Effector memory CD4-positive, alpha-beta T cell (primary cell): ENCODE results near the gene DIP2B.
"Not testable (repeated sequence)": the region's sequence is repeated elsewhere in the genome, so short reads cannot be mapped to it uniquely, and the experiment has no call there.

ENCODE experiments used
- DNase-seq, 3 donors: peaks; one replicate each; pipeline ENCODE4 v3.0.0-alpha.2; 2020
- H3K27ac ChIP-seq: 2 replicates; pipeline ENCODE4 v1.7.0; 2013; ENCODE audit warnings: mild to moderate bottlenecking, low read length, moderate library complexity; ENCODE audit not compliant: insufficient read depth, poor library complexity, severe bottlenecking
- H3K27me3 ChIP-seq: replicated peaks from 2 replicates; pipeline ENCODE4 v1.7.0; 2013; ENCODE audit warnings: mild to moderate bottlenecking, low read length; ENCODE audit not compliant: insufficient read depth, control insufficient read depth, poor library complexity, severe bottlenecking
- H3K36me3 ChIP-seq: 2 replicates; pipeline ENCODE4 v1.7.0; 2013; ENCODE audit warnings: mild to moderate bottlenecking, low read length, moderate library complexity; ENCODE audit not compliant: control insufficient read depth, insufficient read depth
- H3K4me1 ChIP-seq: 2 replicates; pipeline ENCODE4 v1.7.0; 2013; ENCODE audit warnings: low read length, mild to moderate bottlenecking; ENCODE audit not compliant: control insufficient read depth, insufficient read depth, poor library complexity, severe bottlenecking
- H3K4me3 ChIP-seq: 2 replicates; pipeline ENCODE4 v1.7.0; 2013; ENCODE audit warnings: low read length, low read depth, mild to moderate bottlenecking; ENCODE audit not compliant: insufficient read depth, poor library complexity, severe bottlenecking
- H3K9me3 ChIP-seq: 2 replicates; pipeline ENCODE4 v1.7.0; 2013; ENCODE audit warnings: mild to moderate bottlenecking, low read length, moderate library complexity; ENCODE audit not compliant: control insufficient read depth
- total RNA-seq, 3 donors: gene quantifications; one replicate each; lab custom pipeline; 2026; lab: John Stamatoyannopoulos, UW

Gene DIP2B, protein sequence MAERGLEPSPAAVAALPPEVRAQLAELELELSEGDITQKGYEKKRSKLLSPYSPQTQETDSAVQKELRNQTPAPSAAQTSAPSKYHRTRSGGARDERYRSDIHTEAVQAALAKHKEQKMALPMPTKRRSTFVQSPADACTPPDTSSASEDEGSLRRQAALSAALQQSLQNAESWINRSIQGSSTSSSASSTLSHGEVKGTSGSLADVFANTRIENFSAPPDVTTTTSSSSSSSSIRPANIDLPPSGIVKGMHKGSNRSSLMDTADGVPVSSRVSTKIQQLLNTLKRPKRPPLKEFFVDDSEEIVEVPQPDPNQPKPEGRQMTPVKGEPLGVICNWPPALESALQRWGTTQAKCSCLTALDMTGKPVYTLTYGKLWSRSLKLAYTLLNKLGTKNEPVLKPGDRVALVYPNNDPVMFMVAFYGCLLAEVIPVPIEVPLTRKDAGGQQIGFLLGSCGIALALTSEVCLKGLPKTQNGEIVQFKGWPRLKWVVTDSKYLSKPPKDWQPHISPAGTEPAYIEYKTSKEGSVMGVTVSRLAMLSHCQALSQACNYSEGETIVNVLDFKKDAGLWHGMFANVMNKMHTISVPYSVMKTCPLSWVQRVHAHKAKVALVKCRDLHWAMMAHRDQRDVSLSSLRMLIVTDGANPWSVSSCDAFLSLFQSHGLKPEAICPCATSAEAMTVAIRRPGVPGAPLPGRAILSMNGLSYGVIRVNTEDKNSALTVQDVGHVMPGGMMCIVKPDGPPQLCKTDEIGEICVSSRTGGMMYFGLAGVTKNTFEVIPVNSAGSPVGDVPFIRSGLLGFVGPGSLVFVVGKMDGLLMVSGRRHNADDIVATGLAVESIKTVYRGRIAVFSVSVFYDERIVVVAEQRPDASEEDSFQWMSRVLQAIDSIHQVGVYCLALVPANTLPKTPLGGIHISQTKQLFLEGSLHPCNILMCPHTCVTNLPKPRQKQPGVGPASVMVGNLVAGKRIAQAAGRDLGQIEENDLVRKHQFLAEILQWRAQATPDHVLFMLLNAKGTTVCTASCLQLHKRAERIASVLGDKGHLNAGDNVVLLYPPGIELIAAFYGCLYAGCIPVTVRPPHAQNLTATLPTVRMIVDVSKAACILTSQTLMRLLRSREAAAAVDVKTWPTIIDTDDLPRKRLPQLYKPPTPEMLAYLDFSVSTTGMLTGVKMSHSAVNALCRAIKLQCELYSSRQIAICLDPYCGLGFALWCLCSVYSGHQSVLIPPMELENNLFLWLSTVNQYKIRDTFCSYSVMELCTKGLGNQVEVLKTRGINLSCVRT (N-terminal part only)
- 76.2 to 102 (median 88.0) reads per million in 3 donors for total RNA-seq

DNA sequence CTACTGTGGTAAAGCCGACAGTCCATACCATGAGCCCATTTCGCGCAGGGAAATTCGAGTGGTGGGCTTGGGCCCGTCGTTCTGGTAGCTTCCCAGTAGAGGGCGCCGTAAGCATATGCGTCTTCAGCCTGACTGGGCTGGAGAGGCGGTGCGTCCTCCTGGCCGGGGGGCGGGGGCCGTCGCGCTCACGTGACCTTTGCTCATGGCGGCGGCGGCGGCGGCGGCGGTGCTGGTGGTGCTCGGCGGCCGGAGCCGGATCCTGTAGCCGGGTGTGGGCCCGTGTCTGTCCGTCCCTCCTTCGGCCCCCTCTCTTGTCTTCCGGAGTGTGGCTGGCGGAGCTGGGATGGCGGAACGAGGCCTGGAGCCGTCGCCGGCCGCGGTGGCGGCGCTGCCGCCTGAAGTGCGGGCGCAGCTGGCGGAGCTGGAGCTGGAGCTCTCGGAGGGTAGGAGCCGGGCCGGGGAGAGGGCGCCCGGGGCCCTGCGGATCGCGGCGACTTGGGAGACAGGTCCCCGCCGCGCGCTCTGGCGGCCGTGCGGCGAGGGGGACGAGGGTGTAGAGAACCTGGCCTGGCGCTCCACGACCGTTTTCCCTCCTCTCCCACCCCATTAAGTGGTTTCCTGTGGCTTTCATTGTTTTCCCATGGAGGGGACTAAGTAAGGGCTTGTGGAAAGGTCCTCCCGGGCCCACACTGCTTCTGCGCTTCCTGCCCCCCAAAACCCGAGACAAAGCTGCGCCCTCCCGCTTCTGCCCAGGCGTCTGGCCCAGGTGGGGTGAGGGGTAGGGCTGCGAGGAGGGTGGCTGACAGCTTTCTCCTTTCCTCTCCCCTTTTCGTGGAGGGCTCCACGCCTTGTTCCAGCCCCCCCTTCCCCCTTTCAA, at the start of gene DIP2B:
Gene DIP2B, plus strand, starts transcription at position 188 of the 877 bp plus-strand sequence. Its CDS starts 156 bp downstream, at position 344.
- Histone ChIP-seq H3K4me1 (peaks cover 40% of the 10 kb centered on the region), H3K4me3 (peak within 1 kb of the TSS; percentile 88), H3K36me3 (no peaks in the 10 kb centered on the region), H3K27me3 (no peaks in the 10 kb centered on the region), H3K9me3 (no peaks in the 10 kb centered on the region), H3K27ac (peak within 1 kb of the TSS; percentile 83)
- peak; percentile 86 to 93 (median 89) for DNase-seq

DNA sequence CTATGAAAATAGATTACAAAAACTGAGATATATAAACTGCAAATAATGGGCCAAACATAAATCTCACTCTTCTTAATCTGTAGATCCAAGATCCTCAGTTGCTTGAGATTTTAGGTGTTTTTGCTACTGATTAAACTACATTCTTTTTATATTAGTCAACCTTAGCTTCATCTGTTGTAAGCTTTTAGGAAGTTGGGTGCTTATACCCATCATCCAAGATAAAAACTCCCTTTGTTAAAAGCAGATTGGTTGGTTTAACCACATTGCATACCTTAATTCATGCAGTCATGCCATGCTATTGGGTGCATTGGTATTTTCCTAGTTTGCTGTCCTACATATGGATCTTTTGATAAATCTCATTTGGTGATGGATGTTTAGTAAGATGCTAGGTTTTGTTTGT, 46.2 kb upstream of the DIP2B start:
- no peak overlapping the region for H3K27ac ChIP-seq
- DNase-seq: no peak
- peaks cover 18% of the 10 kb centered on the region for H3K36me3 ChIP-seq
- H3K27me3 ChIP-seq: no peaks in the 10 kb centered on the region
- H3K4me3 ChIP-seq: no peak overlapping the region
- H3K9me3 ChIP-seq: no peaks in the 10 kb centered on the region
- H3K4me1 ChIP-seq: no peaks in the 10 kb centered on the region

DNA sequence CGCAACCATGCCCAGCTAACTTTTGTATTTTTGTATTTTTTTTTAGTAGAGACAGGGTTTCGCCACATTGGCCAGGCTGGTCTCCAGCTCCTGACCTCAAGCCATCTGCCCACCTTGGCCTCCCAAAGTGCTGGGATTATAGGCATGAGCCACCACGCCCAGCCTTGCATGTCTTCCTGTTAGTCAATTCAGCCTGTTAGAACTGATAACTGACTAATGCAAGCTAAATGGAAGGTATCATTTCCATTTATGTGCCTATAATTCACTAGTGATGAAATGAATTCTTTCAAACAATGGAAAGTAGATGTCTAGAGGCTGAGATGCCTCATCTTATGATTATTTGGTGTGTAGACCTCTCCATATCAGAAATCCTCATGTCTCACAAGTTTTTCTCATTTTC, 37.3 kb upstream of the DIP2B start:
- H3K4me1 ChIP-seq: no peaks in the 10 kb centered on the region

DNA sequence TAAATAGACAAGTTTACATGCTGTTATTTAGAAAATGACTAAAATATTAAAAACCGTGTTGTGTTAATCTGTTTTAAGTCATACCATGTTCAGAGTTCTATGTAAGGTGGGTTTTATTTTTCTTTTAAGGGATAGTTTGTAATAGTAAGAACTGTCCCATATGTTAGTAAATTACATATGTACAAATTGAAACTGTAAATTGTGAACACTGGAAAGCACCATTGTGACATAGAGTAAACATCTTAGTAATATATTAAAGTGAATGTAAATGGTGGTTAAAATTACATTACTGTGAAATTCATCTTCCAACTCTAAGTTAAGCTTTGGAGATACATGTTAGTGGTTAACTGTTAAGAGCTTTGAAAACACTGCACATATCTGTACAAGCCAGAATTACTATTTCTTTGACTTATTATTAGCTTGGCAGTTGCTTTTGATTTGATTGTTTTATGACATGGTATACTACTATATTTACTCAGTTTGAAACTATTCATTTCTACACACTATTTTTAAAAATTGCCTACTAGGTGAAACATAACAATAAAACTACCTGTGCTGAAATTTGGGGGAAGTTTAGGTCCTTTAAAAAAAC, 27.4 kb upstream of the DIP2B start:
- no peak overlapping the region for H3K27ac ChIP-seq
- H3K27me3 ChIP-seq: no peaks in the 10 kb centered on the region
- no peaks in the 10 kb centered on the region for H3K9me3 ChIP-seq
- peaks cover 30% of the 10 kb centered on the region for H3K36me3 ChIP-seq
- no peaks in the 10 kb centered on the region for H3K4me1 ChIP-seq
- H3K4me3 ChIP-seq: no peak overlapping the region
- DNase-seq: no peak

More for the DNA sequence above, 37.3 kb upstream of the DIP2B start:
- Histone ChIP-seq H3K27me3 (no peaks in the 10 kb centered on the region), H3K27ac (no peak overlapping the region), H3K36me3 (peaks cover 18% of the 10 kb centered on the region), H3K4me3 (no peak overlapping the region), H3K9me3 (no peaks in the 10 kb centered on the region)
- no peak for DNase-seq

- no peak for DNase-seq
- no peaks in the 10 kb centered on the region for H3K4me1 ChIP-seq
- no peaks in the 10 kb centered on the region for H3K9me3 ChIP-seq
- H3K4me3 ChIP-seq: no peak overlapping the region
- H3K27me3 ChIP-seq: no peaks in the 10 kb centered on the region
- H3K36me3 ChIP-seq: peaks cover 5% of the 10 kb centered on the region
- H3K27ac ChIP-seq: no peak overlapping the region
Measured at GRCh38 chr12:50482571-50482970, 22.2 kb upstream of the DIP2B start.

GRCh38 chr12:50483488-50483887, 21.3 kb upstream of the DIP2B start:
- Histone ChIP-seq H3K9me3 (no peaks in the 10 kb centered on the region), H3K36me3 (no peaks in the 10 kb centered on the region), H3K27me3 (no peaks in the 10 kb centered on the region), H3K4me3 (no peak overlapping the region), H3K27ac (no peak overlapping the region), H3K4me1 (no peaks in the 10 kb centered on the region)
- DNase-seq: no peak

DNA sequence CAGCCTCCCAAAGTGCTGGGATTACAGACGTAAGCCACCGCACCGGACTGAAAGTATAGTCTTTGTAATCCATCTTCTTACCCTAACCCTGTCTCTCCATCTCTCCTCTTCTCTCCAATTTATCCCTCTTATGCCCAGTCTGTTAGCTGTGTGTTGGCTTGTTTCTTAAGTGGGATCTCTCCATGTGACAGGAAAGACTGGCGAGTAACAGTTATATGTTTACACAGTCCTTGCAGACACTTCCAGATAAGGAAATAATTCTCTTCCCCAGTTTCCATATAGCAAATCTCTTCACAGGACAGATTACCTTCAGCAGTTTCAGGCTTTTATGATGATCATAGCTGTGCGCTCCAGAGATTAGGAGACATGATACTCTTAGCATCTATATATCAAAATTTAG, 16.0 kb upstream of the DIP2B start:
- DNase-seq: no peak
- Histone ChIP-seq H3K4me3 (no peak overlapping the region), H3K27me3 (no peaks in the 10 kb centered on the region), H3K36me3 (no peaks in the 10 kb centered on the region), H3K4me1 (no peaks in the 10 kb centered on the region), H3K27ac (no peak overlapping the region), H3K9me3 (no peaks in the 10 kb centered on the region)

DNA sequence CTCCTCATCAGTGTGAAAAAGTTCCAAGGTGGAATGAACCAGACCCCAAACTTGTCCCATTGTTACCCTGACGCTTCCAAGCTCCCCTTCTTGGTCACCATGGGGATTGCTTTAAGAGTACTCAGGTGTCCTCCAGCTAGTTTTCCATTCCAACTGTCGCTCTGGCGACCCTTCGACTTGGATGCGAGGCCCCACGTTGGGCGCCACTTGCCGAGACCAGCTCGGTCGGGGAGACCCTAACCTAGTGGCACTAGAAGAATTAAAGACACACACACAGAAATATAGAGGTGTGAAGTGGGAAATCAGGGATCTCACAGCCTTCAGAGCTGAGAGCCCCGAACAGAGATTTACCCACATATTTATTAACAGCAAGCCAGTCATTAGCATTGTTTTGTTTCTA, 6.7 kb upstream of the DIP2B start:
- not testable (repeated sequence) for DNase-seq, H3K9me3 ChIP-seq

More for the DNA sequence above, 6.7 kb upstream of the DIP2B start:
- not testable (repeated sequence) for H3K36me3 ChIP-seq, H3K4me3 ChIP-seq, H3K4me1 ChIP-seq, H3K27me3 ChIP-seq, H3K27ac ChIP-seq
